HG03139 (cell line): ENCODE data around the gene PVRIG.
"Not testable (repeated sequence)": the region's sequence is repeated elsewhere in the genome, so short reads cannot be mapped to it uniquely, and the experiment has no call there.

Experiments
- ATAC-seq: cut with Tn5 transposase; IDR thresholded peaks from one replicate; pipeline ENCODE4 v1.9.1; 2021; ENCODE audit not compliant: unreplicated experiment

The PVRIG gene

GRCh38 chr7:100219801-100220585 lies at the start of gene PVRIG:
Gene PVRIG (plus strand): TSS chr7:100219949. CDS start chr7:100219971, 22 bp downstream.
- not testable (repeated sequence) for ATAC-seq

GRCh38 chr7:100170101-100170897 lies 49.5 kb upstream of the PVRIG start:
- ATAC-seq: no peak

GRCh38 chr7:100171087-100171681 lies 48.6 kb upstream of the PVRIG start:
- no peak for ATAC-seq

- ATAC-seq: no peak
These were observed 47.9 kb upstream of the PVRIG start for GRCh38 chr7:100171840-100172239.

- no peak for ATAC-seq
These were observed 45.8 kb upstream of the PVRIG start for GRCh38 chr7:100173806-100174495.

- no peak for ATAC-seq
These were observed 45.2 kb upstream of the PVRIG start for GRCh38 chr7:100174582-100174981.

GRCh38 chr7:100175296-100175935 lies 44.3 kb upstream of the PVRIG start:
- no peak for ATAC-seq

- no peak for ATAC-seq
These were observed 43.4 kb upstream of the PVRIG start for GRCh38 chr7:100176096-100177044.

- ATAC-seq: peak; percentile 82
These were observed 42.4 kb upstream of the PVRIG start, which contains the start of the genes GPC2 and STAG3 for GRCh38 chr7:100177045-100178001. Gene GPC2 (minus strand): TSS chr7:100177381. CDS start chr7:100177199, 182 bp downstream. Gene STAG3 (plus strand): TSS chr7:100177918. CDS start chr7:100180557, 2,639 bp downstream.

- ATAC-seq: not testable (repeated sequence)
These were observed 39.7 kb upstream of the PVRIG start for GRCh38 chr7:100180084-100180483.

- not testable (repeated sequence) for ATAC-seq
These were observed 37.1 kb upstream of the PVRIG start for GRCh38 chr7:100182616-100183015.

GRCh38 chr7:100183090-100183489 lies 36.7 kb upstream of the PVRIG start:
- ATAC-seq: not testable (repeated sequence)

GRCh38 chr7:100185726-100186125 lies 34.0 kb upstream of the PVRIG start:
- ATAC-seq: no peak

GRCh38 chr7:100189061-100189460 lies 30.7 kb upstream of the PVRIG start:
- no peak for ATAC-seq

GRCh38 chr7:100190048-100190711 lies 29.6 kb upstream of the PVRIG start:
- ATAC-seq: no peak

- ATAC-seq: no peak
These were observed 28.0 kb upstream of the PVRIG start for GRCh38 chr7:100191775-100192174.

GRCh38 chr7:100192281-100192862 lies 27.4 kb upstream of the PVRIG start:
- ATAC-seq: not testable (repeated sequence)
